WI38 (cell line): ENCODE data around the gene RERE.
A peak's percentile ranks its signal among the peaks of the same experiment; 100 is the strongest.
"Not testable (repeated sequence)": the region's sequence is repeated elsewhere in the genome, so short reads cannot be mapped to it uniquely, and the experiment has no call there.

Source experiments
- H3K4me3 ChIP-seq: 2 replicates; pipeline ENCODE4 v1.5.1; 2011; ENCODE audit warnings: low read depth, mild to moderate bottlenecking, control low read depth, low read length
- TF ChIP-seq, protein P1 (sequence below): IDR thresholded peaks from 2 replicates; pipeline ENCODE4 v1.5.1; 2012; ENCODE audit warnings: low read depth, mild to moderate bottlenecking, control low read depth, low read length

Gene RERE

DNA sequence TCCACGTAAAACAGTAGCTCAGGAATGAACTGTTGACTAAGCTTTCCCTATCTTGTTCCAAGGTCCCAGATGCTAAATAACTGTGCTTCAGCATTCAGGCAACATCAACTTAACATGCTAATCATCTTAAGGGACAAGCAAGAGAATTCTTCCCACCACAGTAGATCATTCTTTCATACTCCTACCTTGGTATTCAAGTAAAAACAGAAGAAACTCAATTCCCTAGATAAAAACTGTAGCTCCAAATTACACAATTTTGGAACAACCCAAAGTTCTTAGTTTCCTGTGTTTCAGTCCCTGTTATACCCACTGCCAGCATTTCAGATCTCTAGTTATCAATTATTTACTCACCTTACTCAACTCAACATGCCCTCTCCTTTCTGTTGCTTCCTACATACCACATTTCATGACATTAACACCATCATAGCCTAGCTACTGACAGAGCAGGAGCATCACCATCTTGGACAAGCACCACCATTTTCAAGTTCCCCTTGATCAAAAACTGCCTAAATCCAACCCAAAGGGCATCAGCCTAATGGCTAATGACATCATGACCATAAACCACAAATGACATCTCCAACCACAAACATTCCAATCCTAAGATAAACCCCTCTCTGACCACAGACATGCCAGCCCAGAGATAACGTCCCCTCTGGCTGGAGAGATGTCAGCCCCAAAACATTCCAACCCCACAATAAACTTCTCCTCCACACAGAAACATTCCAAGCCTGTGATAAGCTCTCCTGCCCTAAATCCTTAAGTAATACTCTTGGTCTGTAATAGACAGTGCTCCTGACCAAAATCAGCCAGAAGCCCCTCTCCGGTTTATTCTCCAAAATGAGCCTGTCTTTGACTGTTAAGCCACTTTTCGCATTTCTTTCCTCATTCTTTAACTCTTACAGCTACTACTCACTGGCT, 191.2 kb downstream of the RERE start:
- peak overlapping the region; percentile 16; the same call in 1 of the 2 replicates for H3K4me3 ChIP-seq
- TF ChIP-seq, protein P1, sequence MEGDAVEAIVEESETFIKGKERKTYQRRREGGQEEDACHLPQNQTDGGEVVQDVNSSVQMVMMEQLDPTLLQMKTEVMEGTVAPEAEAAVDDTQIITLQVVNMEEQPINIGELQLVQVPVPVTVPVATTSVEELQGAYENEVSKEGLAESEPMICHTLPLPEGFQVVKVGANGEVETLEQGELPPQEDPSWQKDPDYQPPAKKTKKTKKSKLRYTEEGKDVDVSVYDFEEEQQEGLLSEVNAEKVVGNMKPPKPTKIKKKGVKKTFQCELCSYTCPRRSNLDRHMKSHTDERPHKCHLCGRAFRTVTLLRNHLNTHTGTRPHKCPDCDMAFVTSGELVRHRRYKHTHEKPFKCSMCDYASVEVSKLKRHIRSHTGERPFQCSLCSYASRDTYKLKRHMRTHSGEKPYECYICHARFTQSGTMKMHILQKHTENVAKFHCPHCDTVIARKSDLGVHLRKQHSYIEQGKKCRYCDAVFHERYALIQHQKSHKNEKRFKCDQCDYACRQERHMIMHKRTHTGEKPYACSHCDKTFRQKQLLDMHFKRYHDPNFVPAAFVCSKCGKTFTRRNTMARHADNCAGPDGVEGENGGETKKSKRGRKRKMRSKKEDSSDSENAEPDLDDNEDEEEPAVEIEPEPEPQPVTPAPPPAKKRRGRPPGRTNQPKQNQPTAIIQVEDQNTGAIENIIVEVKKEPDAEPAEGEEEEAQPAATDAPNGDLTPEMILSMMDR, result no peak

DNA sequence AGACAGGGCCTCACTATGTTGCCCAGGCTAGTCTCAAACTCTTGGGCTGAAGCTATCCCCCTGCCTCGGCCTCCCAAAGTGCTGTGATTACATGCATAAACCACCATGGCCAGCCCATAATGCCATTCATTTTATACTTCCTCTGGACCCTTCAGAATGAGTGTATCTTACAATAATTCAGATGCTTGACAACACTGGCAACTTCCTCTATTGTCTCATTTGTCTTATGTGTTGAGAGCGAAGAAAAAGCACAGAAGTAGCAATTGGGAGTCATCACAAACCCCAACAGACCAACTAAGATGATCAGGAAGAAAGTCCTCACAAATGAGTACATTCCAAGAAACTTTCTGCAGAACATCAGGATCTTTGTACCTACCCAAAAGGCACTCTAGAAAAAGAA, 191.9 kb downstream of the RERE start:
- H3K4me3 ChIP-seq, result no peak overlapping the region
- TF ChIP-seq, protein P1, result no peak

DNA sequence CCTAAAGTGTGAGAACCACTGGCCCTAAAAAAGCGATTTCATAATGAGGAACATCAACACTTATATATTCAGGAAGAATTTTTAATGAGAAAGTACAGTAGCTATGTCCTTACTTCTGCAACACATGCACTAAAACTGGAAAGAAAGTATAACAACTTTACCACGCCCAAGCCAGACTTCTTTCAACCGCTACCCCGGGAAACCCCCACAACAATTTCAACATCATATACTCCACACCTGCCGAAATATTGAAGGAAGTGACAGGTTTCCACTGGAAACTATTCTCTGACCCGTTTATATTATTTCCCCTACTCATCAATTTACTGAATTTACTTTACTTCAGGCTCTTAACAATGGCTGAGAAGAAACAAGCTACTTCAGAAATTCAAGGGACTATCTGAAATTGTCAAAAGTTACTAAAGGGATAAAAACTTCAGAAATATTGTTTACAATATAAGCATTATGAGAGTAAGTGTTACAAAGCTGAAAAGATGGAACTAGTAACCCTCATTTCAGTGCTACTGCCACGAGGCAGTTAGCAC, 193.7 kb downstream of the RERE start:
- not testable (repeated sequence) for H3K4me3 ChIP-seq

DNA sequence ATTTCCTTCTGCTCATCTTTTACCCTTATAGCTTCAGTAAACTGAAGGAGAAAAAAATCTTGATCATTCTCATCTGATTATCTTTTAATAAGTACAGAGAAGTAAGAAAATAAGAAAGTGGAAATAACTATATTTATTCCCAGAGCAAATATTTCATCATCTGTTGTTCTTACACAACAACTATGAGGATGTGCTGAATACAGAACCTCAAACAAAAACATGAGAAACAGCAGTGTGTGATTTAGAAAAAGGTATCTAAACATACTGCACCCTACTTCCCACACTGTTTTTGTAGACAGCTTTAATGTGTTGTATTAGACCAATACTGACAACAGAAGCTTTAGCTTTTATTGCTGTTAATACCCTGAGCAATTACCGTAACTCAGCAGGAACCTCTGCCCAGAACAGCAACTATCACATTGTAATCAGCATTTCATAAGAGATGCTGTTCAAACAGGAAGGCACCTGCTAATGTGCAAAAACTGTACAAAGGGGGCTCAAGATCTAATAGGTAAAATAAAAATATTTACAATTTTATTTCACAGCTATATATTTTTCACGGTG, 195.6 kb downstream of the RERE start:
- not testable (repeated sequence) for H3K4me3 ChIP-seq

DNA sequence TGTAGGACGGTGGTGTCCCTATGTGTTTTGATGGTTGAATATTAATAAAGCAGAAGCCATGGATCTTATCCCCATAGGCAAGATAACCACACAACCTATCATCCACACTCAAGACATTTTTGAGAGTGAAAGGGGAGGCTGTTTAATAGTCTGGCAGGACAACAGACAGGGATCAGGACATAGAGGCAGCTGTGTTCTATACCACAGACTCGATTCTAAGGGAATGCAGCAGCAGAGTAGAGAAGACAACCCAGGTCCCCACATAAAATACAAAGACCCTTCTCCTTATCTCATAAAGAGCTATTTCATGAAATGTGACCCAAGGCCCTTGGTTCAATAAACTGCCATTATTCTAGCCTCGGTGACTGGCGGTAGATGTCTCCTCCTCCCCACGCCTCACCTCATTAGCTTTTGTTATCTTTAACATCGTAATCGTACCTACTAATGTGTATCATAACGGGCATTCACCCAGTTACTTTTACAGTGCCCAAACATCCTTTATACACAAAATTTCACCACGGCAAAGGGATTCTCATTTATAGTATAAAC, 196.3 kb downstream of the RERE start:
- H3K4me3 ChIP-seq, result not testable (repeated sequence)

DNA sequence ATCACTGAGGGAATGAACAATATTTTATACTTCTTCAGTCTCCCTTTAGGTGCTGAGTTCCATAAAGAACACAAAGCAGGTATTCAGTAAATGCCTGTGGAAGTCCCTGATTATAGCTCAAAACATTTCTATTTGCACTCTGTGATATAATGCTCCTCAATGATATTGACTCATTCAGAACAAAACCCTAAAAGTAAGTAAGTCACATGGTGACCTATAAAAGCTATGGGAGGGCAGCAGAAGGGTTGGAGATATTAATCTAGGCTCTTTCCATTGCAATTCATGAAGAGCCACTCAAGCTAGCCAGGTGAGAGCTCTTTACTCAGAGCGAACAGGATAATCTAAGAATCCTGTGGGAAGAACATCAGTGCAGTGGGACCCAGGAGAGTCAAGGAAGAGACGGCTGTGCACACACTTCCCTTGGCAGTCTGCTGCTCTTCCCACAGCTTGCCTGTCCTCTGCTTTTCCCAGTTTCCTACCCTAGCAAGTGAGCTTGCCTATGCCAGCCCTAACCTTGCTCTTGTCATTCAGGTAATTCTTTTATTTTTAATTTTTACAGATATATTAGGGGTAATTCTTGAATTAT, 197.4 kb downstream of the RERE start:
- H3K4me3 ChIP-seq, result not testable (repeated sequence)

DNA sequence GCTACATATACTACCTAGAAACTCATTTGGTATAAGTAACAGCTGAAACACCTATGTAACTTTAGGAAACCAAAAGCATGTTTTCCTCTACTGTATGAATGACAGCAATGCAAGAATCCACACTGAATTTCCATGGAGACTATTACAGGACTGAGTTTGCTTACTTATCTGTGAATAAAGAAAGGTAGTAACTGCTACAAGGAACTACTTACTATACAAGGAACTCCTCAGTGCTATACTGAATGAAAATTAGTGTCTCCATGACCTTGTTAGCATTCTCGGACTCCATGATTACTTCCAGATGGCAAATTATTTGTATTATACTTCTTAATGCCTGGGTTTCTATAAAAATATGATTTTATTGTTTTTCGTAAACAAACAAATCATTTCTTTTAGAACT, 198.0 kb downstream of the RERE start:
- not testable (repeated sequence) for H3K4me3 ChIP-seq

DNA sequence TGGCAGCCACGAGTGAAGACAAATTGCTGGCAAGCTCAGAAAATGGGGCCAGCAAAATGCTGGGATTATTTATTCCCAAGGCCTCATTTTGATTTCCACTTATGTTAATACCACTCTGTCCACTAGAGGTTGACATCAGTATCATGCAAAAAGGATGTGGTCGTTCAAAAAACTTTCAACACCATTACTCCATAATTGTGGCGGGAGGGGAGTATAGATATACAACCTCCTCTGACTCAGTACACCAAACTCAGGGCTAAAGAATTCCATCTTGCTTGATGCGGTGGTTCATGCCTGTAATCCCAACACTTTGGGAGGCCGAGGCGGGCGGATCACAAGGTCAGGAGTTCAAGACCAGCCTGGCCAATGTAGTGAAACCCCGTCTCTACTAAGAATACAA, 200.6 kb downstream of the RERE start:
- H3K4me3 ChIP-seq, result not testable (repeated sequence)

DNA sequence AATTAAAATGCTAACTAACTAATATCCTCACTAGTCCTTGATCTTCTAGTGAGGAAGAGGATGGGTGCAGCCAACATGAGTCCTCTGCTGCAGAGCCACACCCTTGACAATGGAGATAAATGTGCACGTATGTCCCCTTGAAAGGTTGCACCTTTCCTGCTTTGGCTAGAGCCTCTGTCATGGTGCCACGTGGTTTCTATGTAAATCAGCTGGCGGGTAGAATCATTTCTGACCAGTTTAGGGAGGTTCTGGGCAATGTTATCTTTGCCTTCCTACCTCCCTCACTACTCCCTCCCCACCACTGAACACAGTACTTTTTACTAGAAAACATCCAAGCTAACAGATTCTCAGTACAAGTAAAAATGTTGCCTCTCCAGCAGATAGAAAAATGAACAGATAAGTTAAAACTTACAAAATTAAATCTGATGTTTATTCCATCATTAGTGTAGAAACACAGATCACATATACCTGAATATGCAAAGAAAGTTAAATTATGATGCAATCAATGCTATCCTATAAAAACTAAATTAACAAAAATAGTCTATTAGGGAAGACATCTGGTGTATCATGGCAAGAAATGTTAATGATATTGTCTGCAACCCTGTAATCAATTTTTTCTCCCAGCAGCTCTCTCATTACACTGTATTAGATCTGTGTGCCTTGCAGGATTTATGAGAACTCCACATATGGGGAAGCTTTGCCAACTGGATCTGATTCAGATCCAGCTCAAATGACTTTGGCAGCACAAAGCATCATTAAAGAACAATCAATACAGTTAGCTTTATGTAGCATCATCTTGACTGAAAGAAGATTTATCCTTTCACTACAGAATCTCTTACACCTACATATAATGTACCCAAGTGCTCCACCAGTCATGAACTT, 205.6 kb downstream of the RERE start:
- not testable (repeated sequence) for H3K4me3 ChIP-seq

More for the DNA sequence above, 200.6 kb downstream of the RERE start:
- TF ChIP-seq, protein P1, result peak; percentile 20; the same call in 1 of the 2 replicates

DNA sequence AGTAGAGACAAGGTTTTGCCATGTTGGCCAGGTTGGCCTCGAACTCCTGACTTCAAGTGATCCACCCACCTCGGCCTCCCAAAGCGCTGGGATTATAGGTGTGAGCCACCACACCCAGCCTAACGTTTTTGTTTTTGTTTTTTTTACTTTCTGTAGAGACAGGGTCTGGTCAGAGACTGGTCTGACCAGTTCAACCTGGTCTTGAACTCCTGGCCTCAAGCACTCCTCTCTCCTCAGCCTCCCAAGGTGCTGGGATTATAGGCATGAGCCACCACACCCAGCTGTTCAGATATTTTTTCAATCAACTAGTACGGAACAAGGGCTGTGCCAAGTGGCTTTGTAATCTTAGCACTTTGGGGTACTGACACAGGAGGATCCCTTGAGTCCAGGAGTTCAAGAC, 209.5 kb downstream of the RERE start:
- no peak overlapping the region for H3K4me3 ChIP-seq
- TF ChIP-seq, protein P1, result no peak
